Activated CD4-positive, CD25-positive, alpha-beta regulatory T cell treated with anti-CD3 and anti-CD28 coated beads, Interleukin-2, amount 50 U/mL, for 24 hours (primary cell): Measurements from ENCODE around the gene PAQR3.
"Not testable (repeated sequence)": the region's sequence is repeated elsewhere in the genome, so short reads cannot be mapped to it uniquely, and the experiment has no call there.

Source experiments
- ATAC-seq, 2 donors: fragments of 150-1000 bp; cut with Tn5 transposase; one replicate each; pipeline ENCODE4 v1.10.0; 2021; ENCODE audit warnings: mild to moderate bottlenecking in 1 of 2, moderate library complexity in 1 of 2

PAQR3 gene

DNA sequence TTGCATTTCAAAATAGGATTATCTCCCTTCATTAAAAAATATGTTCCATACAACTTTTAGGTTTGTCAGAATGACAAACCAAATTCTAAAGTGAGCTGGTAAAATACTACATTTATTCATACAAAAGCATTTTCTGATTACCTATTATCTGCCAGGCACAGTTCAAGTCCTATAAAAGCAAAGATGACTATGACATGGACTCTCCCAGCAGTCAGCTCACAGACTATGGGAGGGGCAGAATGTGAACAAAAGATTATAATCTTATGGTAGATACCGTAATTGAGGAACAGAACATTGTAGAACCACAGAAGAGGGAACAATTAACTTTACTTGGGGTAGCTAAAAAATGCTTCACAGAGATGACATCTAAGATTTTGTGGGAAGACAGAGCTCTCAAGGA lies 12.4 kb downstream of the PAQR3 start:
- ATAC-seq, result no peak

DNA sequence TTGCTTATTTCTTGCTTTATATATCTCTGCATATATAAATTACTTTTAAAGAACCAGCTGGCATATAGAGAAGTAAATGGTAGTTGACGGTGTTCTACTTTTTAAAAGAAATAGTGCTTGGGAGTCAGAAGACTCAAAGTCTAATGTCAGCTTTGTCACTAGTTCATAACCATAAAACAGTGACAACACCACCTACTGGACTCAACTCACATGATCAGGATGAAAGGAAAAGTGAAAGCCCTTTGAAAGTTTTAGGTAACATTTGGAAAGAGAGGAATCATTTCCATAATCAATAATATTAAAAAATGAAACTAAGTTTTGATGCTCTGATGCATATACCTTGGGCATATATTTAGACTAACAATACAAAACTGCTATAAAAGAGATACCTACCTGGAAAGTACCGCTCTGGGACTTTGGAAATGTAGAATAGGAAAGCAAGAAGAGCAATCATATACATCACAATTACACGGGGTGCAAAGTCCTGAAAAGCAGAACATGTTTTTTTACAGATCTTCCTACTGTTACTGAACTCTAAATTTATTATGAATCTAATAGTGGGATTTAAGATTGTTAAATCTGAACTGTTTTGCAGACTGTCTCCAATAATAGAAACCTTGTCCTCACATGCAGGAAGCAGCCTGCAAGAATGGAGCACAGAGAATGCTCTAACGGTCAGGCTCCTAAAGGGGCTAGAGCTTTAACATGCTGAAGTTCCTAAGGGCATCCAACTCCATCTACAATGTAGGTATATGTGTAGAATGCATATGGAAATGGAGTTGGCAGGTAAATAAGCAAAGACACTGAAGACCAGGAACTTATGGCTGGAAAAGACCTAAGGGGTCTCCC lies 15.6 kb downstream of the PAQR3 start:
- no peak for ATAC-seq

DNA sequence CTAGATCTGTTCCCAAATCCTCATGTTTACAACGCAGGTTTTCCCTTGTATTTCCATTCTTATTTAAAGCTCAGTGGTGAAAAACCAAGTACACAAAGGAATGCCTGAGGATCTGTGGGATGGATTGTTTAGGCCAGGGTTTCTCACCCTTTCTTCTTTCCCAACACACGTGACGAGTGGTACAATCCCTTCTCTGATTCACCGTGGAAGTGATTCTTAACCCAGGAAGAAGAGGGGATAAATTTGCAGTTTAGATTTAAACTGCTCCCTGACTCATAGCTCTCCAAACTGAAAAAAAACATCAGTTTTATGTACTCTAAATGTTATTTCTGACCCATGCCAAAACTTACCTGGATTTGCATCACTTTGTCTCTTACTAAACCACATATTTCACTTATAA lies 17.0 kb downstream of the PAQR3 start:
- ATAC-seq, result no peak

DNA sequence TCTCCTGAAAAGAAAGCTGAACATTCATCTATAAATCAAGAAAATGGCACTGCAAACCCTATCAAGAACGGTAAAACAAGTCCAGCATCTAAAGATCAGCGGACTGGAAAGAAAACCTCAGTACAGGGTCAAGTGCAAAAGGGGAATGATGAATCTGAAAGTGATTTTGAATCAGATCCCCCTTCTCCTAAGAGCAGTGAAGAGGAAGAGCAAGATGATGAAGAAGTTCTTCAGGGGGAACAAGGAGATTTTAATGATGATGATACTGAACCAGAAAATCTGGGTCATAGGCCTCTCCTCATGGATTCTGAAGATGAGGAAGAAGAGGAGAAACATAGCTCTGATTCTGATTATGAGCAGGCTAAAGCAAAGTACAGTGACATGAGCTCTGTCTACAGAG lies 28.6 kb downstream of the PAQR3 start:
- no peak for ATAC-seq

DNA sequence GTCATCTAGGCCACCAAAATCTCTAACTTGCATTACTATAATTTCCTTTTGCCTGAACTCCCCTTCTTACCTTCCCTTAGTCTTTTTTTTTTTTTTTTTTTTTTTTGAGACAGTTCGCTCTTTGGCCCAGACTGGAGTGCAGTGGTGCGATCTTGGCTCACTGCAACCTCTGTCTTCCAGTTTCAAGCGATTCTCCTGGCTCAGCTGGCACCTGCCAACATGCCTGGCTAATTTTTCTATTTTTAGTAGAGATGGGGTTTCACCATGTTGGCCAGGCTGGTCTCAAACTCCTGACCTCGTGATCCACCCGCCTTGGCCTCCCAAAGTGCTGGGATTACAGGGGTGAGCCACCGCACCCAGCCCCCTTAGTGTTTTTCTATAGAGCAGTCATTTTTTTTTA lies 30.3 kb downstream of the PAQR3 start:
- ATAC-seq, result not testable (repeated sequence)

DNA sequence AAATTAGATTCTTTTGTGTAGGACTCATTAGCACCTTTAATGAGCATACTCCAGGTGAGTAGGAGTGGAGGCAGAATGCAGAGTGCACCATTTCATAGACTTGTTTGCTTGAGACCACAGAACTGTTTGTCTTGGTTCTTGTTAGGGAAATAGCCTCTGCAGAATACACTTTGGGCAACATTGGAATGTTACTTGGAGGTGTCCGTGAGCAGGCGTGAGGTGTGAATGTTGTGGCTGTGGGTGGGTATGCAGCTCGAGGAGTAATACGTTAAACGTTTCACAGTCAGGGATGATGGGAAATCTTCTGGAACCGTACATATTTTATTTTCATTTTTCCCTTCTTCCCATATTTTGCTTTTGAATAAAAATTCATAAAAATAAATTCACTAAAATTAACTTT lies 31.6 kb downstream of the PAQR3 start:
- no peak for ATAC-seq

DNA sequence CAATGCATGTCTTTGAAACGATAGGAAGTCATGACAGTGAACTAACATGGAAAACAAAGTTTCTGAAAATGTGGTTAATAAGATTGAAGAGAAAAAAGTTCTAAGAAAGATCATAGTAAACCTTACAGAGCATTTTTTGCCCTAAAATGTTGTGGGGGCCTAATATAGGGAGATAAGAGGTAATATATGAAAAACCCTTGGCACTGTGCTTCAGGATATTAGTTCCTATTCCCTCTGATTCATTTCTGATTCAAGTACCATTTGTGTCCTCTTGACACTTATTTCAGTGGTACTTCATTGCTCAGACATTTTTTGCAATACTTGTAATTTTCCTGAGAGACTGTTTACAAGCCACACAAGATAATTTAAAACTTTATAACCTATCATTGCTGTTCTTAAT lies 35.1 kb downstream of the PAQR3 start:
- ATAC-seq, result no peak

DNA sequence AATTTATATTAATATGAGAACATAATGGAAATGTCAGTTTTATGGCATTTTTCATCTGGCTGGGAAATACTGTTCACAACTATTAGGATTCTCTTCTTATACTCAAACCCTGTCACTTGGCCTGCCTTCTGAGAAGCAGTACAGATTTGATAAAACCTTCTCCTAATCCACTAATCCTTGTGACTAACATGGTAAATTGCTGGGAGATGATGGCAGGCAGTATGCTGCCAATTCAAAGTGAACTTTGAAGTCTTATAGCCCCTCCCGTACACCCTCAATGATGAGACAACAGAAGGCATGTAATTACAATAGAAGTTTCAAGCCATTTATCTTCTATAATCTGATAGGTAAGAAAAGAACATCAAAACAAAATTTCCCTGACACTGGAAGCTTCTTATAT lies 36.9 kb downstream of the PAQR3 start:
- ATAC-seq, result no peak

DNA sequence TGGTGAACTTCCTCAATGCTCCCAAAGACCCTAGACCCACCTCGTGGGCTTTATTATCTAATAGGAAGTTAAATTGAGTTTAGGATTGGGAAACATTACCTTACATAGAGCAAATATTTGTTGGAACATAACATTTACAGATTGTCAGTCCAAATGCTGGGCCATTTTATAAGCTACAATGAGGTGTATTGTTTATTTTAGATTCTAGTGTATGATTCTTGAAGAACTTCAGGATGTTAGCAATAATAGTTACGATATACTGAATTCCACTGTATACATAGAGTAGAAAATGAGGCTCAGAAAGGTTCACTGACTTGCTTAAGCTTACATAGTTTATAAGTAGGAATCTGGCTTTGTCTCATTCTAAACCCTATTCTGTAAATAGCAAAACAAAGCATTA lies 37.4 kb downstream of the PAQR3 start:
- no peak for ATAC-seq

DNA sequence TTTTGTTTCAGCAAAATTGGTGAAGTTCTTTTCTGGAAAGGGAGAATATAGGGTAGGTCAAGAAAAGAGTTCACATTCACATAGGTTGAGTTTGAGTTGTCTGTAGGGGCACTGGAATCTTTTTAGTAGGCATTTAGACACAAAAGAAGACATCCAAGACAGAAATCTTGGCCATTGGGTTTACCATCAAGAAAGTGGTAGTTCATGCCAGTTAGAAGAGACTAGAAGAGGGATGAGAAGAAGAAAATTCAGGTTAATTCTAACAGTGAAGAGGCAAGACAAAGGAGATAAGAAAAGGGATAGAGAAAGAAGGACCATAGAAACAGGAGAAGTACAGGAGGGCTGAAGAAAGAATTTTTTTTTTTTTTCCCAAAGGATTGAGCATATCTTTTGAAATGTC lies 39.9 kb downstream of the PAQR3 start:
- no peak for ATAC-seq

DNA sequence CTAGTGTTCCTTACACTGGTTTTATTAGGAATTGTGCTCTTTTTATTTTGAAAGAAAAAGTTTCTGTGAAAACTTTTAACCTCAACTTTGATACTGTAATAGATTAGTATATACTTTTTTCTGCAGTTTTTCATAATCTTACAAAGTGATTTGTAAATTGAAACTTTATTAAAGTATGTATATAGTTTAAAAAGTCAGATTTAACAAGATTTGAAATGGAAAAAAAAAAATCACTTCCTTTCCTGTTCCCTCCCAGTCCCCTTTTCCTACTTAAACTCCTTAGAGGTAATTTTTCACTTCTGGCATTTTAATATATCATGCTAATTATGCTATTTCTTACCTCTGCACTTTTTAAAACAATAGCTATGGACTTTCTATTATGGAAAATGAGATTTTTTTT lies 49.3 kb downstream of the PAQR3 start:
- ATAC-seq, result no peak

DNA sequence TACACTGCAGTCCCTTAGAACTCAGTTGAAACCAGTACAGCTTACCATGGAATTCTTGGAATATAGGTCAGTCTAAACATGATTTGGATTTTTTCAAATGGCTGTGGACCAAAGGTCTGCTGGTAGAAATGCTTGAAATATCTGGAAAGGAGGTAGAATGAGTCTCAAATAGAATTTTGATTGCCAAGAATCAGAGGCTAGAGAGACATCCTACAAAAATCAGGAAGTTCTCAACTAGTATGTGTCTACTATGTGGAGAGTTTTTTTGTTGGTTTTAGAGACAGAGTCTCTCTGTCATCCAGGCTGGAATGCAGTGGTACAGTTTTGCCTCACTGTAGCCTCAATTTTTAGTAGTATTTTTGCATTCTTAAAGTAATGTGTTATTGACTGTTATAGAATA lies 53.6 kb downstream of the PAQR3 start:
- no peak for ATAC-seq

DNA sequence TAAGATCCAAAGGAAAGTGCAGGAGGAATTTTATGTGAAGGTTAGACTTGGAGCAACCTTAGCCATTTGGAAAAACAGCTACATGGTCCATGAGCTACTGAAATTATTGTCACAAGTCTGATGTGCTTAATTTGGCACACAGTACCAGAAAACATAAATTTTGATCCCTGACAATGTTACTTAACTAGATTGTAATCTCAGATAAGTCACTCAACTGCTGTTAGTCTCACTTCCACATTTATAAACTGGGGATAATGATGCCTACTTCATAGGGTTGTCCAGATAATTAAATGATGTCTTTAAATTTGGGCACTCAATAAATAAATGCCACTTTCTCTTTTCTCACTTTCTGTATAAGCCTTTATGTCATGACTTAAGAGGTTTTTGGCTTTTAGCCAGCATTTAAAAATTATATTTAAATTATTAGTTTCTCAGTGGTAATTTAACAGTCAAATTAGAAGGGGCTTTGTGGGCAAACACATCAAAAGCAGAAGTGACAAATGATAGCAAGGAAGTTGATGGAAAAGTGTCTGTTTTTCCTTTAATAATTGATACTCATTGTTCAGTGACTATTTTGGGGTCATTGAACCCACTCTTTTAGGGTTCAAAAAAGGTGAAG lies 58.3 kb downstream of the PAQR3 start:
- ATAC-seq, result no peak

DNA sequence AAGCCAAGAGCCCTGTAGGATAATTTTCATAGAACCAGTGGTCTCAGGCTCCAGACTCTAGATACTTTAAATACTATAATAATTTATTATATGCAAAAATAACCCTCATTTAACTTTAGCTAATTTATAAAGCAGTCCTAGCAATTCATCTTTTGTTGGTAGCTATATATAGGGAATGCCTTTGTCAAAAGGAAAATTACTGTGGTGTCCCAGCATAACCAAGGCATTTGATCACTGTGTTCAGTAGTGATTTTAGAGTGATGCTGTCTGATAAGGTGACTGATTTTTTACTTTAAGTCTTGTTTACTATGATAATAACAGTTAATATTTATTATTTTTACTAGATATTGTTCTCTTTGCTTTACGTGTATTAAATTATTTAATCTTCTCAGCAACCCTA lies 61.2 kb downstream of the PAQR3 start:
- no peak for ATAC-seq

DNA sequence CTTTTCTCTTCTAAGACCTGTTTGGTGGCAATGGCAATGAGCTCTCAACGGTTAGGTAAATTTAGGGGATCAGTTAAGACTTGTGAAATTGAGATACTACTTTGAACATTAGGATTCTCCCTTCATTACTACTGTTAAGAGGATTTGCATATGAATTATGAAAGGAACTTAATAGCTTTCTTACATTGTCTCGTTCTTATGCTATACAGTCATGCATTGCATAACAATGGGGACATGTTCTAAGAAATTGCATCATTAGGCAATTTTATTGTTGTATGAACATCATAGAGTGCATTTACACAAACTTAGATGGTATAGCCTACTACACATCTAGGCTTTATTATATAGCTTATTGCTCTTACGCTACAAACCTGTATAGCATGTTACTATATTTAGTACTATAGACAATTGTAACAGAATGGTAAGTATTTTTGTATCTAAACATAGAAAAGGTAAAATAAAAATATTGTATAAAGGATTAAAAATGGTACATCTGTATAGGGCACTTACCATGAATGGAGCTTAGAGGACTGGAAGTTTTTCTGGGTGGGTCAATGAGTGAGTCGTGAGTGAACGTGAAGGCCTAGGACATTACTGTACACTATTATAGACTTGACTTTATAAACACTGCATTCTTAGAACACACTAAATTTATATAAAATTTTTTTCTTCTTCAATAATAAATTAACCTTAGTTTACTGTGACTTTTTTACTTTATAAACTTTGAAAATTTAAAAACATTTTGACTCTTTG lies 62.5 kb downstream of the PAQR3 start:
- ATAC-seq, result no peak

DNA sequence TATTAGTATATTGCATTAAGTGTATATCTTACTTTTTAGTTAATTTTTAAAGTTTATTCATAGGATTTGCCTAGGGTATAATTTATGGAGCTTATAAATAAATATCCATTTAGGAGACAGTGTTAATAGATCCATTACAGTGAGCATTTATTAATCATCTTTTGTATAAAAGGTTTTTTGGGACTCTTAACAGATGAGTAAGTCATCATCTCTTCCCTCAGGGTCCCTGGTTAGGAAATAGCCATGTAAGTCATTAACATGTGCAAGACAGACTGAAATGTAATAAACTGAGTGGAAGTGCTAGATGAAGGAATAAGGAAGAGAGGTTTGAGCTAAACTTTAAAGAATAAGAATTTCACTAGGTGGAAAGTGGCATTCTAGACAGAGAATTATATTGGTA lies 69.2 kb downstream of the PAQR3 start:
- no peak for ATAC-seq

DNA sequence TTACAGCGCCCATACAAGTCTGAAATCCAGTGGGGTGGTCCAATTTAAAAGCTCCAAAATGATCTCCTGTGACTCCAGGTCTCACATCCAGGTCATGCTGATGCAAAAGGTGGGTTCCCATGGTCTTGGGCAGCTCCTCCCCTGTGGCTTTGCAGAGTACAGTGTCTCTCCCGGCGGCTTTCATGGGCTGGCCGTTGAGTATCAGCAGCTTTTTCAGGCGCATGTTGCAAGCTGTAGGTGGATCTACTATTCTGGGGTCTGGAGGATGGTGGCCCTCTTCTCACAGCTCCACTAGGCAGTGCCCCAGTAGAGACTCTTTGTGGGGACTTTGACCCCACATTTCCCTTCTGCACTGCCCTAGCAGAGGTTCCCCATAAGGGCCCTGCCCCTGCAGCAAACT lies 70.5 kb downstream of the PAQR3 start:
- not testable (repeated sequence) for ATAC-seq

DNA sequence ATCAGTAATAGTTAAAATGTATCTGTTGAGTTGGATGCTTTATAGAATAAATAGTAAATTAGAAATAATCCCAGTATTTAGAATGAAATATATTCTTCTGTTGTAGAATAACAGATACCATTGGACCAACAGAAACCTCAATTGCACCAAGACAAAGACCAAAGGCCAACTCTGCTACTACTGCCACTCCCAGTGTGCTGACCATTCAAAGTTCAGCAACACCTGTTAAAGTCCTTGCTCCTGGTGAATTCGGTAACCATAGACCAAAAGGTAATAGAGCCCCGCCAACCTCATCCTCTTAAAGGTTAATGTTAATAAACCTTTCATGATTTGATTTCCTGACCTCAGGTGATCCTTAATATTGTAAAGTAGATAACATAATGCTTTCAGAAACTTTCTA lies 73.8 kb downstream of the PAQR3 start:
- no peak for ATAC-seq

DNA sequence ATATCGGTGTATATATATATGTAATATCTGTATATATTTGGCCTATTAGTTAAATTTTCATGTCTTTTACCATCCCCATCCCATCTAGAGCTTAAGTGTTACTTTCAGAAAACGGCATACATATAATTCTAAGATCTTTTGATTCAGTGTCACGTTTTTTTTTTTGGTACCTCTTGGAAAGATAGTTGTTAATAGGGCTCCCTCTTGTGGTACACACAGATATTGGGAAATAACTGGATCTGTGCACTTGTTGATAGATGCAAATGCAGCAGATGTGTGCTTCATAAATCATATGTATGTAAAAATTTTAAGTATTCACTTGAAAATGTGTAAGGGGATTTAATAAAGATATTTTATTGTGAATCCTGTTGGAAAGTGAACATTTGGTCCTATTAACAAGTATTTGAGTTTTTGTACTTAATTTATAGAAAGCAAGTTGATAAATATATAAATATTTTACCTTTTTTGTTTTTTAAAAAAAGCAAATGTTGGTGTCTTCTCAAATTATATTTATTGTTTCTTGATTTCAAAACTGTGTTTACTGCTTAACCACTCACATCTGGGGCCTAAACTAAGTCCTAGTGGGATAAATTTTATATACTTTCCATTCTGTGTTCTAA lies 74.7 kb downstream of the PAQR3 start:
- peak in 1 of 2 donors; percentile 36 for ATAC-seq

DNA sequence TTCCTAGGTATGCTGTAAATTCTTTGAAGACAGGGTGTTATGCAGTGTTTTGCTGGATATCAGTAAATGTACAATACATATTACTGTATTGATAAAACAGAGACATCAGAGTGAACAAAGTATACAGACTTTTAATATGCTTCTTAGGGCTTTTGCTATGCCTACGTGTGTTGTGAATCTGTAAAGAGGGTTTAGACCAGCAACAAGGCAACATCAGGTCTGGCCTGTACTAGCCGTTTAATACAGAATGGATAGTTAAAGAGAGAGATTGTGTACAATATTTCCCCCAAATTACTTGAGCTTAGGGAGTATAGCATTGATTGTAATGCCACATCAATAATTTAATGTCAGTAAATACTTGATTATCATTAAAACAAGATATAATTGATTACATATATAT lies 75.2 kb downstream of the PAQR3 start:
- no peak for ATAC-seq

DNA sequence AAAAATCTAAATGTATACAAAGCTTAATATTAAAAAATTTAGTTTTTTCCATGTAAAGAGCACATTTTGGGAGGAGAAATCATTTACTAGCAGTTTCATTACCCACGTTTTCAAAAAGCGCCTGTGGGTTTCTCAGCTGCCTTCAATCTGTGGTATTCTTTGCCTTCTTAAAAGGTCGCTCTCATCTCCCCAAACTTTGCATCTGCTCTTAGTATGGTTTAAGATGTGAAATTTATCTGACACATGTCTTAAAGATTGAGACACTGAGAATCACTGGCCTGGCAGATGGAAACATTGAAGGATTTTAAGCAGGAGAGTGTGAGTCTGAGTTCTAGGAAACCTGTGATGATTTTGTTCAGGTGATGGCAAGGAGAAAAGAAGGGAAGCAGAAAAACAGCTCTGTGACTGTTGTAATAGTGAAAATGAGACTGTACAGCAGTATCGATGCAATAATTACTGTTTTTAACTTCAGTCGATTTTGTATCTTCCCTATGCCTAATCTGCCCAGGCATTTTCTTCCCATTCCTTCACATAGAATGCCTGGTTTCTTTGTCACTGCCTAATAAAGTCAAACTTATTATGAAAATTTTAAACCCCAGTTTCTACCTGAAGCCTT lies 75.9 kb downstream of the PAQR3 start:
- ATAC-seq, result no peak

DNA sequence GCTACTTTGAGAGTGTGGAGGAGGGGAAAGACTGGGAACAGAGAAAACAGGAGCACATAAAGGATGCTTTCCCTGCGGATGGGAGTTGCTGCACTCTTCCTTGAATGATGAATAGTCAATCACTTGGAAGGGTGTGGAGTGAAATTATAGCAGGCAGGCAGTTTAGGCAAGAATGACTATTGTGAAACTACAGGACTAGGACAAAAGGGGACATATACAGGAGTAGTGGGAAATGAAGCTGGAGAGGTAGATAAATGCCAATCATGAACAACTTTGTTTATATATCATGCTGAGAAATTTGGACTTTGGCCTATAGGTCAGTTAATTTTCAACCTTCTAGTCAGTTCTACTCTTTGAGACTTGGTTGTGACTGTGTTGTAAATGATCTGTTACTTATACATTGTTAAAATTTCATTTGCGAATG lies 76.9 kb downstream of the PAQR3 start:
- ATAC-seq, result no peak
